ENCODE results near the gene SLC46A2.

DNA sequence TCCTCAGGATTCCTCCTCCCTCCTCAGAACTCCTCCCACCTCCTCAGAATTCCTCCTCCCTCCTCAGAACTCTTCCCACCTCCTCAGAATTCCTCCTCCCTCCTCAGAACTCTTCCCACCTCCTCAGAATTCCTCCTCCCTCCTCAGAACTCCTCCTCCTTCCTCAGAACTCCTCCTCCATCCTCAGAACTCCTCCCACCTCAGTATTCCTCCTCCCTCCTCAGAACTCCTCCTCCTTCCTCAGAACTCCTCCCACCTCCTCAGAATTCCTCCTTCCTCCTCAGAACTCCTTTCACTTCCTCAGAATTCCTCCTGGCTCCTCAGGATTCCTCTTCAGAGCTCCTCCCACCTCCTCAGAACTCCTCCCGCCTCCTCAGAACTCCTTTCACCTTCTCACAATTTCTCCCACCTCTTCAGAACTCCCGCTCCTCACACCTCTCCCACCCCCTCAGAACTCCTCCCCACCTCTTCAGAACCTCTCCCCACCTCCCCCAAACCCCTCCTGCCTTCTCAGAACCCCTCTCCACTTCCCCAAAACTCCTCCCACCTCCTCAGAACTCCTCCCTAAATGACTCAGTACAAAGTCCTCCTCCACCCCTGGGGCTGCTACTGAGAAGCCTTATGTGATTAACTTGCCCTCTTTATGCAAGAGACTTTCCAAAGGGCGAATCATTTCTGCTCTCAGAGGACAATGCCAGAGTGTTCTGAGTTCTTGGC lies 23.2 kb downstream of the SLC46A2 start:
- no peak for TF ChIP-seq EZH2phosphoT487 (IDR thresholded peaks at IDR 0.05; ENCODE audit: borderline replicate concordance, low read depth, low read length)
- TF ChIP-seq, protein P1, sequence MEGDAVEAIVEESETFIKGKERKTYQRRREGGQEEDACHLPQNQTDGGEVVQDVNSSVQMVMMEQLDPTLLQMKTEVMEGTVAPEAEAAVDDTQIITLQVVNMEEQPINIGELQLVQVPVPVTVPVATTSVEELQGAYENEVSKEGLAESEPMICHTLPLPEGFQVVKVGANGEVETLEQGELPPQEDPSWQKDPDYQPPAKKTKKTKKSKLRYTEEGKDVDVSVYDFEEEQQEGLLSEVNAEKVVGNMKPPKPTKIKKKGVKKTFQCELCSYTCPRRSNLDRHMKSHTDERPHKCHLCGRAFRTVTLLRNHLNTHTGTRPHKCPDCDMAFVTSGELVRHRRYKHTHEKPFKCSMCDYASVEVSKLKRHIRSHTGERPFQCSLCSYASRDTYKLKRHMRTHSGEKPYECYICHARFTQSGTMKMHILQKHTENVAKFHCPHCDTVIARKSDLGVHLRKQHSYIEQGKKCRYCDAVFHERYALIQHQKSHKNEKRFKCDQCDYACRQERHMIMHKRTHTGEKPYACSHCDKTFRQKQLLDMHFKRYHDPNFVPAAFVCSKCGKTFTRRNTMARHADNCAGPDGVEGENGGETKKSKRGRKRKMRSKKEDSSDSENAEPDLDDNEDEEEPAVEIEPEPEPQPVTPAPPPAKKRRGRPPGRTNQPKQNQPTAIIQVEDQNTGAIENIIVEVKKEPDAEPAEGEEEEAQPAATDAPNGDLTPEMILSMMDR (conservative IDR thresholded peaks at IDR 0.05; ENCODE audit: low read length), result no peak

All from OCI-LY7 (cell line).